Sigmoid colon (tissue), 7 donors: ENCODE data around the gene VWA3B. TPM values are rescaled to one million over a fixed set of nuclear protein-coding genes. Genes with fewer than 3 reads are reported as not detected.
"Not testable (repeated sequence)": the region's sequence is repeated elsewhere in the genome, so short reads cannot be mapped to it uniquely, and the experiment has no call there.

ENCODE experiments used
- DNase-seq: peaks from one replicate; pipeline ENCODE4 v3.0.0-alpha.2; 2019
- H3K27ac ChIP-seq, 4 donors: fragments of 200-600 bp; sonication (generic); one replicate each; pipeline ENCODE4 v1.5.1; 2016 to 2019; ENCODE audit warnings: mild to moderate bottlenecking in 1 of 4
- H3K27me3 ChIP-seq, 3 donors: fragments of 200-600 bp; sonication (generic); one replicate each; pipeline ENCODE4 v1.5.1; 2019; ENCODE audit warnings: mild to moderate bottlenecking in 1 of 3
- H3K36me3 ChIP-seq, 4 donors: fragments of 200-600 bp; sonication (generic); one replicate each; pipeline ENCODE4 v1.5.1; 2016 to 2019
- H3K4me1 ChIP-seq, 4 donors: fragments of 200-600 bp; sonication (generic); one replicate each; pipeline ENCODE4 v1.5.1; 2017 to 2019
- H3K4me3 ChIP-seq, 4 donors: fragments of 200-600 bp; sonication (generic); one replicate each; pipeline ENCODE4 v1.5.1; 2017 to 2019; ENCODE audit warnings: mild to moderate bottlenecking in 2 of 4, moderate library complexity in 1 of 4
- H3K9me3 ChIP-seq, 4 donors: fragments of 200-600 bp in 3 of 4; sonication (generic) in 3 of 4; one replicate each; pipeline versions ENCODE4 v1.5.1 to v1.6.1; 2013 to 2019
- CTCF ChIP-seq, 4 experiments: fragments of 450-650 bp in 3 of 4; fragments of 200-600 bp in 1 of 4; IDR thresholded peaks; one replicate each; pipeline ENCODE4 v1.5.1; 2016 to 2019; ENCODE audit warnings: antibody characterized with exemption in 4 of 4, mild to moderate bottlenecking in 3 of 4, moderate library complexity in 2 of 4
- EP300 ChIP-seq, 4 donors: sonication (generic); formaldehyde crosslinking; IDR thresholded peaks; one replicate each; pipeline ENCODE4 v1.6.1; 2017; ENCODE audit warnings: antibody characterized with exemption in 4 of 4
- POLR2A ChIP-seq, 2 donors: fragments of 450-650 bp; IDR thresholded peaks; one replicate each; pipeline ENCODE4 v1.6.1; 2016; ENCODE audit warnings: antibody characterized with exemption in 2 of 2, mild to moderate bottlenecking in 2 of 2, moderate library complexity in 2 of 2
- POLR2AphosphoS5 ChIP-seq, 4 donors: sonication (generic); formaldehyde crosslinking; IDR thresholded peaks; one replicate each; pipeline ENCODE4 v1.6.1; 2017; ENCODE audit warnings: antibody characterized with exemption in 4 of 4
- WGBS, 2 donors: extraction: QIAGEN DNeasy Blood & Tissue Kit; methylation state at CpG; one replicate each; pipeline ENCODE4 v1.1.7; 2013; 5-methylcytosine and 5-hydroxymethylcytosine counted together
- intact Hi-C: fragments of 100-400 bp; cut with DNase I; formaldehyde crosslinking; loops from one replicate; pipeline ENCODE4 v1.15.1; 2023
- polyA plus RNA-seq, 3 donors: library from polyadenylated mRNA; stranded (reverse); fragments of 200-250 nt; gene quantifications; one replicate each; pipeline ENCODE4 v1.2.3, GENCODE V29; 2013
- total RNA-seq, 4 donors: library from RNA; depleted of rRNA; stranded (reverse); fragments of >200 nt; gene quantifications; one replicate each; pipeline ENCODE4 v1.1.0, GENCODE V29; 2016
- donor health status: healthy with polysubstance abuse.
- donor health status: Bipolar disorder and iron deficiency.
- donor health status: healthy.

Gene VWA3B
- total and polyA plus RNA-seq, 7 donors = 0.55 to 1.4 (median 1.2) TPM; not detected in 3

GRCh38 chr2:98313492-98314250, 226.7 kb downstream of the VWA3B start:
- Histone ChIP-seq H3K9me3 (no peaks in the 10 kb centered on the region), H3K27ac (no peak overlapping the region), H3K27me3 (no peaks in the 10 kb centered on the region), H3K4me3 (no peak overlapping the region), H3K36me3 (no peaks in the 10 kb centered on the region), H3K4me1 (no peaks in the 10 kb centered on the region)
- intact Hi-C loops = no loop called here
- TF ChIP-seq POLR2AphosphoS5 (IDR thresholded peaks at IDR 0.05) (no peak), POLR2A (IDR thresholded peaks at IDR 0.05) (no peak)
- 84 to 85% methylated on average over 8 of the region's 8 CpGs for WGBS, 2 donors
- no peak for DNase-seq

- H3K36me3 ChIP-seq = no peaks in the 10 kb centered on the region
- DNase-seq = no peak
- no peak overlapping the region for H3K4me3 ChIP-seq
- H3K4me1 ChIP-seq = no peaks in the 10 kb centered on the region
- WGBS, 2 donors = 84 to 92% methylated on average over 4 of the region's 4 CpGs
- H3K27ac ChIP-seq = no peak overlapping the region
- no peaks in the 10 kb centered on the region for H3K9me3 ChIP-seq
- intact Hi-C loops = no loop called here
- no peak for TF ChIP-seq POLR2A (IDR thresholded peaks at IDR 0.05)
- TF ChIP-seq CTCF (IDR thresholded peaks at IDR 0.05) = no peak
- TF ChIP-seq POLR2AphosphoS5 (IDR thresholded peaks at IDR 0.05) = no peak
- TF ChIP-seq EP300 (IDR thresholded peaks at IDR 0.05) = no peak
- no peaks in the 10 kb centered on the region for H3K27me3 ChIP-seq
Observed at GRCh38 chr2:98314251-98314650, 227.3 kb downstream of the VWA3B start.

GRCh38 chr2:98315957-98316356, 229.0 kb downstream of the VWA3B start:
- WGBS, 2 donors = 91 to 94% methylated on average over 2 of the region's 2 CpGs
- TF ChIP-seq POLR2A (IDR thresholded peaks at IDR 0.05) = no peak
- no peak for TF ChIP-seq POLR2AphosphoS5 (IDR thresholded peaks at IDR 0.05)
- TF ChIP-seq EP300 (IDR thresholded peaks at IDR 0.05) = no peak
- no peak for TF ChIP-seq CTCF (IDR thresholded peaks at IDR 0.05)

GRCh38 chr2:98317214-98317613, 230.2 kb downstream of the VWA3B start:
- TF ChIP-seq POLR2AphosphoS5 (IDR thresholded peaks at IDR 0.05) (no peak), POLR2A (IDR thresholded peaks at IDR 0.05) (no peak)
- Histone ChIP-seq H3K27ac (no peak overlapping the region), H3K9me3 (peaks cover 0 to 14% (median 6%) of the 10 kb centered on the region in 4 donors), H3K36me3 (no peaks in the 10 kb centered on the region), H3K27me3 (no peaks in the 10 kb centered on the region), H3K4me1 (no peaks in the 10 kb centered on the region), H3K4me3 (no peak overlapping the region)
- no peak for DNase-seq
- intact Hi-C loops = no loop called here
- 42 to 54% methylated on average over 3 of the region's 3 CpGs for WGBS, 2 donors

More at GRCh38 chr2:98315957-98316356, 229.0 kb downstream of the VWA3B start:
- H3K4me3 ChIP-seq = no peak overlapping the region
- H3K27me3 ChIP-seq = no peaks in the 10 kb centered on the region
- no peak overlapping the region for H3K27ac ChIP-seq
- H3K36me3 ChIP-seq = no peaks in the 10 kb centered on the region
- DNase-seq = no peak
- H3K9me3 ChIP-seq = peaks cover 0 to 9% (median 1%) of the 10 kb centered on the region in 4 donors
- no peaks in the 10 kb centered on the region for H3K4me1 ChIP-seq
- intact Hi-C loops = no loop called here

GRCh38 chr2:98320171-98320570, 233.2 kb downstream of the VWA3B start:
- H3K4me1 ChIP-seq, H3K36me3 ChIP-seq, H3K4me3 ChIP-seq, DNase-seq, intact Hi-C loops, H3K27ac ChIP-seq, H3K27me3 ChIP-seq: not testable (repeated sequence)
- peaks cover 0 to 16% (median 8%) of the 10 kb centered on the region in 4 donors for H3K9me3 ChIP-seq
- WGBS, 2 donors = 94 to 96% methylated on average over 3 of the region's 3 CpGs

GRCh38 chr2:98324181-98324580, 237.2 kb downstream of the VWA3B start:
- no peak for DNase-seq
- TF ChIP-seq EP300 (IDR thresholded peaks at IDR 0.05) (no peak), POLR2AphosphoS5 (IDR thresholded peaks at IDR 0.05) (no peak), CTCF (IDR thresholded peaks at IDR 0.05) (no peak)
- Histone ChIP-seq H3K4me1 (no peaks in the 10 kb centered on the region), H3K27ac (no peak overlapping the region), H3K27me3 (no peaks in the 10 kb centered on the region), H3K36me3 (no peaks in the 10 kb centered on the region), H3K4me3 (no peak overlapping the region), H3K9me3 (peaks cover 0 to 16% (median 9%) of the 10 kb centered on the region in 4 donors)
- intact Hi-C loops = no loop called here
- WGBS, 2 donors = 85 to 89% methylated on average over 2 of the region's 2 CpGs
